COR-L47 (cell line): ENCODE data around the gene ESPN.

Experiments used
- DNase-seq: peaks from one replicate; lab custom pipeline; 2025; lab: John Stamatoyannopoulos, UW

The ESPN gene

DNA sequence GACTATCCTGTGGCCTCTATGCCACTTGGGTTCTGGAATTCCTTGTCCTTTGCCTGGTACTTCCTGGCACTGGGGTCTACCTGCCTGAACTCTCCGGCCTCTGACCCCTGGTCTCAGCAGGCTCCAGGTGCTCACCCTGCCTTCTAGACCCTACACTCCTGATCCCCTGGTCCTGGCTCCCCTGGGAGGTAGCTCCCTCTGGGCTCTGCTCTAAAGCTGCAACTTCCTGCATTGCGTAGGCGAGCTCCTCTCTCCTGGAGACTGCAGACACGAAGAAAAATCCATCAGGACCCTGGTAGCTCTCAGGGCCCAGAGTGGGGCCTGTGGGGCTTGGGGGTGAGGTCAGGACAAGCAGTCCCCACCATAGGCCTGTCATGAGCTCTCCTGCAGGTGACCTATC, 74.7 kb downstream of the ESPN start:
- DNase-seq = no peak

DNA sequence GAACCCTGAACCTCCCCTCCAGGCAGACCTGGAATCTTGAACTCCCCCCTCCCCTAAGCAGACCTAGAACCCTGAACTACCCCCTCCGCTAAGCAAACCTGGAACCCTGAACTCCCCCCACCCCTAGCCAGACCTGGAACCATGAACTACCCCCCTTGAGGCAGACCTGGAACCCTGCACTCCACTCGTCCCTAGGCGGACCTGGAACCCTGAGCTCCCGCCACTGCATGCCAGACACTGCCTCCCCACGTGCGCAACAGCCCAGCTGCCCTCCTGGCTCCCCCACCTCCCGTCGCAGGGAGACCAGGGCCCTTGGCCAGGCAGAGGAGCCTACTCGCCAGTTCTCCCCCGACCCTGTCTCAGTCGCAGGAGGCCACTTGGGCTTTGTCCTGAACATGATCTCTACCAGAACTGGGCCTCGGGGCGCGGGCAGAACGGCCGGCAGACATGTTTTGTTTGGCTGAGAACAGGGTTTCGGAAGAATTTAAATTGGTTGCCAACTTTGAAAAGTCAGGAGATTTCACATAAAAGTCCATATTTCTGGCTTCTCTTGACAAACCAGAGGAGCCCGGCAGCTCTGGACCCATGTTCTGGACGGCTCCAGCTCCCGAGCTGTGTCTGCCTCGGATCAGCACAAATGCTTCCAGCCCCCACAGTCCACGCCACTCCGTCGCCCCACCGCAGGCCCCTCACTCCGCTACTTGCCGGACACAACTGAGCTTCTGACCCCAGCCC, 76.1 kb downstream of the ESPN start:
- no peak for DNase-seq

DNA sequence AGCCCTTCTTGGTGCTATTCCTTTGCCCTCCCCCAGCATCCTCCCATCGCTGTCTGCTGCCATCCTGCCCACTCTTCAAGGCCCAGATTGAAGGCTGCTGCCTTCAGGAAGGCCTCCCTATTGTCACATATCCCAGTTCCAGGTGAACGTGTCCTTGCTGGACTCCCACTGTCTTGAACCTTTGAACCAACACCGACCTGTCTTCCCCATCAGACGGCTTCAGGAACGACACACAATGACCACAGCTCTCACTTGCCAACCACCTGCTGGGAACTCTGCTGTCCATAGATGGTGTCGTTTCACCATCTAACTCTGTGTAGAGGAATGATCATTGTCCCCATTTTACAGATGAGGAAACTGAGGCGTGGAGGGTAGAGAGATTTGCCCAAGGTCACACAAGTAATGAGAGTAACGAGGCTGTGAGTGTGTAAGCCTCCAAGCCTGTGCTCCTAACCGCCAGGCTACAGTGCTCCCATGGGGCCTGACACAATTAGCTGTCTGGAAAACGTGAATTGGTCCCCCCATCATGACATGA, 76.8 kb downstream of the ESPN start:
- DNase-seq = no peak

DNA sequence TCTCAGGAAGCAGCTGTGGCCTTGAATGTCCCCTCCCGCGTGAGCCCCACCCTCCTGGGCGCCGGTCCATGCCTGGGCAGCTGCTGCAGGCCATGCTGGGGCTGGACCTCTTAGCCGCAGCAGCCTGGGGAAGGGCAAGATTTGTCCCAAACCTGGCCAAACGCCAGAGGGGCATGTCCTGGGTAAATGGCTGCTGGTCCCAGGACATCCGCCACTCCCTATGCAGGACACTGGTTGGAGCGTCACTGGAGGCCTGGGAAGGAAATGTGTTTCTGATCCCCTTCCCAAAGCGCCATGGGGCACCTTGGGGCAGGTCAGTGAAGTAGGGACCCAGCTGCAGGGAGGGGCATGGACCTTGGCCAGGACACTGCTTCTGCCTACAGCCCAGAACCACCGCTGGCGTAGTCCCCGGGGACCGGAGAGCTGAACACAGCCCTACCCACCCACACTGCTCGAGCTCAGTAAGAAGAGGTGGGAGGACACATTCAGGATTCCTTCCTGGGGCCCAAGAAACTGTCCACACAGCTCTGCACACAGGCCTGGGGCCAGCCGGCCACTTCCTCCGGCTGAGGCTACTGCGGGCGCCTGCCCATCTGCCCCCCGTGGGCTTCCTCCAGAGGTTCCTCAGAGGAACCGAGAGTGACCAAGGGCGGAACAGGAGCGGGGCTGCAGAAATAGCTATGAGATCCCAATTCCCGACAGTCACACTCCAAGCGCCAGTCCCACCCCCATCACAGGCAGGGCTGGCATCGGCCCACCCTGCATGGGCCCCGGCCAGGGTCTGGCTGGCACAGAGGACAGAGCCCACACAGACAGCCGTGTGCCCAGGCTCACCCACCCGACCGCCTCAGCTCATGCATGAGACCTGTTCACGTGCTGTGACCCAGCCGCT, 77.7 kb downstream of the ESPN start:
- DNase-seq = no peak

DNA sequence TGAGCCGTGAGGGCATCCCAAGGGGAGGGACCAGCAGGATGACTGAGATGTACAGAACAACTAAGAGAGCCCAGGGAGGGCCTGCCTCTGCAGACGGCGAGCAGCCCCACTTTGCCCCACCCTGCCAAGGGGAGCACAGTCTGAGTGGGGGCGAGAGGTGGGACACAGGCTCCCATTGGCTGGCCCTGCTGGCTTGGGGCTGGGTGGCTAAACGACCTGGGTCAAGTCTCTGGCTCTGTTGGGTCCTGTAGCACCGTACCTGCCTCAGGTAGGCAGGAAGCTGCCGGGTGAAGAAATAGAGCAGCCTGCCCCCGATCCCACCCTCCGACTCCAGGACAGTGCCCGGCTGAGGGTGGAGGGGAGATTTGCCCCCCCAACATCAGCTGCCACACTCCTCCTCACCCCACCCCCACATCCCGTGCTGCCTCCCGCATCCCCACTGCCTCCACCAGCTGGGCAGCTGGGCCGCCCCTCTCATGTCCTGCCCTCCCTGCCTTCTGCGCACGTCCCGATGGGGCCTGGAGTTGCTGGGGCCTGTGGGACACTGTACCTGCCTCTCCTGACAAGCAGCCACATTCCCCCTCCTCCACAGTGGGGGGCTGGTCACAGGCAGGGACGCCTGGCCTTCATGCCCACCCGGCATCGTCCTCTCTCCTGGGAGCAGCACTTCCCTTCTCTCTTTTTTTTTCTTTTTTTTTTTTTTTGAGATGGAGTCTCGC, 79.5 kb downstream of the ESPN start:
- no peak for DNase-seq

DNA sequence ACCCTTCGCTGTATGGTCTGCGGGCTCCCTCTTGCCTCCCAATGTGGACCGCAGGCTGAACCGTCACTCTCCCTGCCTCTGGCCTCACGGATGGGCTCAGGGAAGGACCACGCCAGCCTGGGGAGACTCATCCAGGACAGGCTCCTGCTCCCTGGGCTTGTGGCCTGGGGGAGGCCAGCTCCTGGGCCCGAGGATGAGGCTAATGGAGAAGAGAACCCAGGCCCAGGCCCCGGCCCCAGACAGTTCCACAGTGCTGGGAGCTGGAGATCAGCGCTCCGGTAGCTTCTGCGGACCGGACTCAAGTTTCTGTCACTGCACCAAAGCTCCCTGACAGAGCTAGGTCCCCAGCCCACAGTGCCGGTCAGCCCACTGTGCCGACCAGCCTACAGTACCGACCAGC, 80.3 kb downstream of the ESPN start:
- DNase-seq = no peak

DNA sequence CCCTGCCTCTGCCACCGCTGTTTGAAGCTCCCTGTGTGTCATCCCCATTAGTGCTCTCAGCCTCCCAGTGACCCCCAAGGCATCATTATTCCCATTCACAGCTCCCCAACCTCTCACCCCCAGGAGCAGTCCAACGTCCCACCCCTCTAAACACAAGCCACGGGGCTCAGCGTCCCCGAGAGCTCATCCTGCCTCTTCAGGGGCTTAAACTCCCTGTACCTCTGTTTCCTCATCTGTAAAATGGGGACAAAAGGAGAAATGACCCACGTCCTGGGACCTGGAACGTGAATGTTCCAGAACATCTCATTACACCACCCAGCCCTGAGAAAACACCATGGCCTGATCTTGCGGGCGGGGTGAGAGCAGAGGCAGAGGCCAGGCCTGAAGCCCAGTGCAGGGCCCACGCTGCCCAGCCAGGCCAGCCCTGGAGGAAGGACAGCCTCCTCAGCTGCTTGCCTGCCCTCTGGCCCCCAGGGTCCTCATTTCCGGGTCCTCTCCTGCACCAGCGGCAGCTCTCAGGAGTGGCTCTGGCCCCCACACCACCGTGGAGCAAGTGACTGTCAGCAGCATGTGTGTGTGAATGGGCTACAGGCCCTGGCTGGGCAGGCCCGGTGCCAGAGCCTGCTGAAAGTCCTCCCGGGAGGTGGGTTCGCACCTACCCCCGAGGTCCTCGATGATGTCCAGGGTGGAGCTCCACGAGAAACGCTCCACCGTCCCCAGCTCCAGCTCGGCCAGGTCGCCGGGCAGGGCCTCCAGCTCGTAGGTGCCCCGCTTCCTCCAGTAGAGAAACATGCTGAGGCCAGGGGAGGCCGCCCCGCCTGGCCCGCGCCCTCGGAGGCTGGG, 81.0 kb downstream of the ESPN start:
- no peak for DNase-seq

DNA sequence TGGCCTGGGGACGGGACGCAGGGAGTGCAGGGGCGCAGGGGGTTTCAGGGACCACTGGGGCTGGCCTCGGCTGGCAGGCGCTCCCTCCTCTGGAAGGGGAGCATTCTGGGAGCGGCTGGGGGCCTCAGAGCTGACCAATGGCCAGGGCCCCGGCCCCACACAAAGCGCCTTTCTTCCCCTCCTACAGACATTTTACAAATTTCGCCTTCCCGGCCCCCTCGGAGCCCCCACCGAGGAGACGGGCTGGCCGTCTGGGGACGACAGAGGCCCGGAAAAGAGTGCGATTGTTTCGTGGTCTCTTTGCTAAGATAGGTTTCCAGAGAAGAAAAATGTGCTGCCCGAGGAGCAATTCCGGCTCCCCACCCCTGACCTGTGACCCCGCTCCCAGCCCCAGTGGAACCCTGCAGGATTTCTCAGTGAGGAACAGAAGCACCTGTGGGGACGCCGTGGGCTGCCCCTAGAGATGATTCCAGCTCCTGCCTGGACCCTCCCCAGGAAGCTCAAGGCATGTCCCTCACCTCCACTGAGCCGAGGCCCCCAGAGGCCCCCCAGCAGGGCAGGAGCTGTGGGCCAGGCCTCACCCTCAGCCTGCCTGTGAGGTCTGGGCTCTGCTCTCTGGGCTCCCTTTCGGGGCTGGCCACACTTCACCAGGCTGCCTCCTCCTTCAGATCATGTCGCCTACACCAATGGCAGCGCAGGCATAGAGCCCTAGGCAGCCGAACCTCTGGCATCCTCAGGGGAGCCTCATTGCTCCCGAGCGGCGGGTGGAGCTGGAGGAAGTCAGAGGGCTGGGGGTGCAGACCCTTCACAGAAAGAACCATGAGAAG, 81.8 kb downstream of the ESPN start:
- no peak for DNase-seq

DNA sequence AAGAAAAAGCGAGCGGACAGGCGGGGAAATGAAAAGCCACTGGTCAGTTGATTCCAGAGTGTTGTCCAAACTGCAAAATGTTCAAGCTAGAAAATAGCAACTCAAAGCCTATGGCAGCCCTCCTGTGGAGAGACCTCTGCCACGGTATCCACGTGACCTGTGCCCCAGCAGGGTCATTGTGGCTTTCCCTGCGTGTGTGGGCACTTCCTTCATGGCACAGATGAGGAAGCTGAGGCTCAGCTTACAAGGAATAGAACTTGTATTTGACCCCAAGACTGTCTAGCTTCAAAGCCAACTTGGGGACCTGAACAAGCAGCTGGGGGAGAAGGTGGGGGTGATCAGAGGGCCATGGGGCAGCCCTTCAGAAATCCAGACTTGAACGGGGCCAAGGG, 82.5 kb downstream of the ESPN start:
- no peak for DNase-seq

DNA sequence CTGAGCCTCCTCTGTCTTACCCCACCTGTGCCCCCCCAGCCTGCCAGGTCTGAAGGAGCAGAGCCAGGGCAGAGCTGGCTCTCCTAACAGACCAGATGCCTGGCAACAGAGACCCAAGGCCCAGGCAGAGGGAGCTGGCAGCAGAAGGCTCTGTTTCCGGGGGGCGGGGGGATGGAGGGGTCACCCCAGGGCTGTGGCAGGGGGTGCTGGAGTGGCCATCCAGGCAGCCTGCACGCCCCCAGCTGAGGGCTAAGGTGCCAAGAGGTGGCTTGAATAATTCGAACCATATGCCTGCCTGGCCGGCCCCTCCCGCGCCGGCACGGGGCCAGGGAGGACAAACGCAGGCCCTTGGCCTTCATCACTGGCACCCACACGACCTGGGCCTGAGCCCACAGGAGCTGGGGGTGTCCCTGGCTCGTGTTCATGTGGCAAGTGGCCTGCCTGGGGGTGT, 82.9 kb downstream of the ESPN start:
- no peak for DNase-seq

DNA sequence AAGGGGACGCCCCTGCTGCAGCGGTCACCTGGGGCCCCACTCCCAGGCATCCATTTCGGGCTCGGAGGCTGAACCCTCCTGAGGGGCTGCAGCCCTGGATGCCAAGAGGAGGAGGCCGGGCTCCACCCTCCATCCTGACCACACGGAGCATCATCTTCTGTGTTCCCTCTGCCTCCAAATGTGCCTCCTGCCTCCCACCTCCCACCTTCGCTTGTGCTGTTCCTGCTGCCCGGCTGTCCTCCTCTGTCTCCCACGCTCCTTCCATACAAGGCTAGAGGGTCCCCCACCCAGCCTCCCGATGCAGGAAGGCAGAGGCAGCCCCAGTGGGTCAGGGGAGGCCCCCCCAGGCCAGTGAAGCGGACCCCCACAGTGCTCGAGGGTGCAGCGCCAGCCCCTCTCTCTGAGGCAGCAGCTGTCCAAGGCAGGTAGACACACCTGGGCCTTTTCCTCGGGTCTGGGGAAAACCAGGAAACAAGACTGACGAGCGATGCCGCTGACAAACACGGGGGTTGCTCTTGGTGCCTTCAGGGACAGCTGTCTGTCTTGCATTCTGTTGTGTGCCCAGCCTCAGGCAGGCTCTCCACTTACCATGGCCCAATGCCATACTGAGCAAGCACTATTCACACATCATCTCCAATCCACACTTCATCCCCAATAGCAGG, 83.7 kb downstream of the ESPN start:
- no peak for DNase-seq

DNA sequence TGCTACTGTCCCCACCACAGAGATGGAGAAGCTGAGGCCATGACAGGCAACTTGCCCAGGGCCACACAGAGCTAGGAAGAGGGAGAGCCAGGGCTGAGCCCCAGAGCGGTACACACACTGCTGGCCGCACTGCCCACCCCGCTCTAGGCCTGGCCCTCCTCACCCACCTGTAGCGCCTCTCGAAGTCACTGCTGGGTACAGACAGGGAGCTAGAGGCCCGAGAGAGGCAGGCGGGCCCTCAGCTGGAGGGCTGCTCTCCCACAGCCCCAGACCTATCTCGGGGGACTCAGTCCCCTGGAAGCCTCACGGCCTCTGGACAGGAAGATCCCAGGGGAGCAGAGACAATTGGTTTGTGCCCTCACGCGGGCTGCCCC, 84.2 kb downstream of the ESPN start:
- no peak for DNase-seq

DNA sequence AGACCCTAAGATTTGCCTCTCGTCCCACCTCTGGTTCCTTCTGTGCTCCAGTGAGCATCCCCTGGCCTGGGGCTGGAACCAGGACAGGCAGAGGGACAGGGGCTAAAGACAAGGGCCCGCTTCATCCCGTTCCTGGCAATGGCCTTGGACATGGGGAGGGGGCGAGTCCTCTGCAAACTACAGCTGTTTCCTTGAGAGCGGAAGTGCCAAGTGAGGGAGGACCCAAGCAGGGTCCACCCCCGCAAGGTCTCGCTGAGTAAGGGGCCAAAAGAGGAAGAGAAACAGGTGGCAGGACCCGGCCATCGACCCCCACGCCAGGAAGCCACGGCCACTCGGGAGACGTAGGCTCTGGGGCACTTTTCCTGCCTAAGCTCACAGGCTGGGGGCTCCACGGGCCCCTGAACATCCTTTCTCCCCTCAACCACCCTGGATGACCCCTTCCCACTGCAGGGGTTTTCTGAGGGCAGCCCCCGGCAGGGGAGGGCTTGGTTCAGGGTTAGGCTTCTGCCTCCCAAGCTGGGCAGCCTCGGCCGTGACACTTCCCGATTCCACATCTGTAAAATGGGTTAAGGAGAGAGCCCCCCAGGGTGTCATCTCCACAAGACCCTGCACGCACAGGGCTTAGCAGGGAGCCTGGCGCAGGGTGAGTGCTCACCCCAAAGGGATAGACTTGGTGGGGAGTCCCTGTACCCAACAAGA, 84.8 kb downstream of the ESPN start:
- no peak for DNase-seq

DNA sequence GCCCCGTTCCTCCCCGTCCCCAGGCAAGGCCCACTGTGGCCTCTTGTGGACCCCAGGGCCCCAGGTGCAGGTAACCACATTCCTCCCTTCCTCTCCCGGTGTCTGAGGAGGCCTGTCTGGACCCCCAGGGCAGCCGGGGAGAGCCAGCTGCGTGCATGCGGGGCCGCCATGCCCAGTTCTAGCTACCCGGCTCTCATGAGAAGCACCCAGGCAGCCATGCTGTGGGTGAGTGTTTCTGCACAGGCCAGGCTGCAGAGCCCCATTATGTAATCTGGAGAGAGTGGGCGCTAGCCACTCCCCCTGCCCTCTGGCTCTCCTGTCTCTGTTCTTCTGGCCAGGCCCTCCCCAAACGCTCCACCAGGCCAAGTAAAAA, 85.3 kb downstream of the ESPN start:
- no peak for DNase-seq

DNA sequence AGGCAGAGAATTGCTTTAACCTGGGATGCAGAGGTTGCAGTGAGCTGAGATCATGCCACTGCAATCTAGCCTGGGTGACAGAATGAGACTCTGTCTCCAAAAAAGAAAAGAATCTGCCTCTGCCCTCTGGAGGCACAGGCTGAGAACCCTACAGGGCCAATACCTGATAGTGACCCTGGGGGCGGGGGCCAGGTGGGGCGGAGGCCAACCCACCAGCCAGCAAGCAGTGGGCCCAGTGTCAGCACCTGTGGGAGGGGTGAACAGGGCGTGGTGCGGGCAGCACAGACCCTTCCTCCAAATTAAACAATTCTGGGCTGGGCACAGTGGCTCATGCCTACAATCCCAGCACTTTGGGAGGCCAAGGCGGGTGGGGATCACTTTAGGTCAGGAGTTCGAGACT, 85.9 kb downstream of the ESPN start:
- no peak for DNase-seq
